HG02610 (cell line): ENCODE results near the gene RPS27A.
"Not testable (repeated sequence)": the region's sequence is repeated elsewhere in the genome, so short reads cannot be mapped to it uniquely, and the experiment has no call there.

ENCODE experiments used
- ATAC-seq: cut with Tn5 transposase; IDR thresholded peaks from one replicate; pipeline ENCODE4 v1.9.1; 2021; ENCODE audit warnings: mild to moderate bottlenecking, moderate library complexity; ENCODE audit not compliant: unreplicated experiment

Gene RPS27A

DNA sequence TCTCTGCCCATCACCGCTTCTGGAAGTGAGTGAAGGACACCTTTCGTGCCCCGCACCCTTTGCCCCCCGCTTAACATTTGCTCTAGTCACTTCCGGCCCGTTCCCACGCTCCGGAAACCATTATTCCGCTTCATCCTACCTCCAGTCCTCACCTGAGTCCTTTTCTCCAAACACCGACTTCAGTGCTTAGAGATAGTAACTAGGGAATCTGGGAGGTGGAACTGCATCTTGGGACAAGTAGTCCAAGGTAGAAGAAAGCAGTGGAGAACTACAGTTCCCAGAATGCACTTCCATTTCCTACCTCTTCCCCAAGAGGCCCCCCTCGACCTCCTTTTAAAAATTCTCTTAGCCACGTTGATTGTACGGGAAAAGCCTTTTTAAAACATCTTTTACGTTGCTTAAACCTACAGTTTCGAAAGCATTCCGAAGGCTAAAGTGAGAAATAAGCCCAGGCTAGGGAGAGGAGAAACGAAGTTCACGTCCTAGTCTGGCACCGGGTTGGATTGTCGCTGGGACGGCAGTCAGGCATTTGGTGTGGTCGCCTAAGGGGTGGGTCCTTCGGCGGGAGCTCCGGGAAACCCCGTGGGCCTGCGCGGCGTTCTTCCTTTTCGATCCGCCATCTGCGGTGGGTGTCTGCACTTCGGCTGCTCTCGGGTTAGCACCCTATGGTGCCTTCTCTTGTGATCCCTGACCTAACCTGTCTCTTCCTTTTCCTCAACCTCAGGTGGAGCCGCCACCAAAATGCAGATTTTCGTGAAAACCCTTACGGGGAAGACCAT is at the start of gene RPS27A, which contains the start of gene CLHC1:
TSS of gene RPS27A (plus strand) at position 605 of the 779 bp plus-strand sequence. CDS start at position 742, 137 bp downstream.
TSS of gene CLHC1 (minus strand) at position 210 of the 779 bp plus-strand sequence. CDS start 9,882 bp downstream, outside the sequence.
- ATAC-seq: peak; percentile 91

DNA sequence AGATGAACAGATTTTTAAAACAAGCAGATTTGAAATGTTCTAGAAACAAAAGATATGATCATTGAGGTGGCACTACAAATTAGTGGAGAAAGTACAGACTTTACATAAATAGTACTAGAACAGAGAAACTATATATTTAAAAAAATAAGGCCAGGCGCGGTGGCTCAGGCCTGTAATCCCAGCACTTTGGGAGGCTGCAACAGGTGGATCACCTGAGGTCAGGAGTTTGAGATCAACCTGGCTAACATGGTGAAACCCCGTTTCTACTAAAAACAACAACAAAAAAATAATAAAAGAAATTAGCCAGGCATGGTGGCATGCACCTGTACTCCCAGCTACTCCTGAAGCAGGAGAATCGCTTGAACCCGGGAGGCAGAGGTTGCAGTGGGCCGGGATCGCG is 45.7 kb upstream of the RPS27A start:
- ATAC-seq: not testable (repeated sequence)

DNA sequence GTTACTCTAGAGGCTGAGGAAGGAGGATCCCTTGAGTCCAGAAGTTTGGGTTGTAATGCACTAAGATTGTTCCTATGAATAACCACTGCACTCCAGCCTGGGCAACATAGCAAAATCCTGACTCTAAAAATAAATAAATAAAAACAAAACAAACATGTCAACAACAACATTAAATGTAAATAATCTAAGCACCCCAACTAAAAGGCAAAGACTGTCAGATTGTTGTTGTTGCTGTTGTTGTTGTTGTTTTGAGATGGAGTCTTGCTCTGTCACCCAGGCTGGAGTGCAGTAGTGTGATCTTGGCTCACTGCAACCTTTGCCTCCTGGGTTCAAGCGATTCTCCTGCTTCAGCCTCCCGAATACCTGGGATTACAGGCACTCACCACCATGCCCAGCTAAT is 40.6 kb upstream of the RPS27A start:
- ATAC-seq: not testable (repeated sequence)

DNA sequence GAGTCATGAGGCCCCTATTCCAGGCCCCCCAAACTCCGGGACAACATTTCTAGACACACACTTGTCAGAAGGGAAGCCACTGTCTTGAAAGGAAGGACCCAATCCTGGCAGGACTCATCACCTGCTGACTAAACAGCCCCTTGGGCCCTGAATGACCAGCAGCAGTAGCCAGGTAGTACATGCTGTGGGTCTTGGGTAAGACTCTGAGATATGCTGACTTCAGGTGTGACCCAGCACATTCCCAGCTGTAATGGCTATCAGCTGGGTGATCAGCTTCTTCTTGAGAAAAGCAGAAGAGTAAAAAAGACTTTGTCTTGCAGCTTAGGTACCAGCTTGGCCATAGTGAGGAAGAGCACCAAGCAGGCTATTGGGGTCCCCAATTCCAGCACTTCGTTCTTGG is 36.0 kb upstream of the RPS27A start:
- ATAC-seq: no peak

DNA sequence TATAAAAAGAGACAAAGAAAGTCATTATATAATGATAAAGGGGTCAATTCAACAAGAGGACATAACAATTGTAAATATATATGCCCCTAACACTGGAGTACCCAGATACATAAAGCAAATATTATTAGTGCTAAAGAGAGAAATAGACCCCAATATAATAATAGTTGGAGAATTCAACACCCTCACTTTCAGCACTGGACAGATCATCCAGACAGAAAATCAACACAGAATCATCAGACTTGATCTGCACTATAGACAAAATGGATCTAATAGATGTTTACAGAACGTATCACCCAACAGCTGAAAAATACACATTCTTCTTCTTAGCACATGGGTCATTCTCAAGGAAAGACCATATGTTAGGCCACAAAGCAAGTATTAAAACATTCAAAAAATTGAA is 32.1 kb upstream of the RPS27A start:
- ATAC-seq: no peak

DNA sequence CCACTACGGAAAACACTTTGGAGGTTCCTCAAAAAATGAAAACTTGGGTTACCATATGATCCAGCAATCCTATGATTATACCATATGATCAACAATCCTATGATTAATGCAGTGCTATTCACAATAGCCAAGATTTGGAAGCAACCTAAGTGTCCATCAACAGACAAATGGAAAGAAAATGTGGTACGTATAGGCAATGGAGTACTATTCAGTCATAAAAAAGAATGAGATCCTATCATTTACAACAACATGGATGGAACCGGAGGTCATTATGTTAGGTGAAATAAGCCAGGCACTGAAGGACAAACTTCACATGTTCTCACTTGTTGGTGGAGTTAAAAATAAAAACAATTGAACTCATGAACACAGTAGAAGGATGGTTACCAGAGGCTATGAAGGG is 28.0 kb upstream of the RPS27A start:
- no peak for ATAC-seq

DNA sequence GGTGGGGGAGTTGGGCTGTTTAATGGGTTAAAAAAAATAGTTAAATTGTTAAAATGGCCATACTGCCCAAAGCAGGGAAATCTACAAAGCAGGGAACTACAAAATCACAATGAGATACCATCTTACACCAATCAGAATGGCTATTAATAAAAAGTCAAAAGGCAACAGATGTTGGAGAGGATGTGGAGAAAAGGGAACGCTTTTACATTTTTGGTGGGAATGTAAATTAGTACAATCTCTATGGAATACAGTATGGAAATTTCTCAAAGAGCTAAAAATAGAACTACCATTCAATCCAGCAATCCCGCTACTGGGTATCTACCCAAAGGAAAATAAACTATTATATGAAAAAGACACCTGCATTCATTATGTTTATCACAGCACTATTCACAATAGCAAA is 27.5 kb upstream of the RPS27A start:
- ATAC-seq: no peak

DNA sequence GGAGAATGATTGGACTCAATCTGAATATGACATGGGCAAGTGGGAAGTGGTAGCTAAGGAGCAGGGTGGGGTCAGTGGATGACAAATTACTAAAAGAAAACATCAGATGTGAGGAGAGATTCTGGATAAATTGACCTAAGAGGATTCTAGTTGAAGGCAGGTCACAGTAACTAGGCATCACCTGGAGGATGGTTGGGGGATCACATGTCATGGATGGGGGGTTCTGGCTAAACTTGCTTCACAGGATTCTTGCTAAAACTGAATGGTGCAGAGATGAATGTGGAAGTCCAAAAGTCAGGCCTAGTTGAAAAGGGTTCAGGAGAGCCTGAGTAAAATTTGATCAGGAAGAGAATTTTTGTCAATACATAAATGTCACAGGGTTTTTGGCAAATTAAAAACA is 18.7 kb upstream of the RPS27A start:
- no peak for ATAC-seq

DNA sequence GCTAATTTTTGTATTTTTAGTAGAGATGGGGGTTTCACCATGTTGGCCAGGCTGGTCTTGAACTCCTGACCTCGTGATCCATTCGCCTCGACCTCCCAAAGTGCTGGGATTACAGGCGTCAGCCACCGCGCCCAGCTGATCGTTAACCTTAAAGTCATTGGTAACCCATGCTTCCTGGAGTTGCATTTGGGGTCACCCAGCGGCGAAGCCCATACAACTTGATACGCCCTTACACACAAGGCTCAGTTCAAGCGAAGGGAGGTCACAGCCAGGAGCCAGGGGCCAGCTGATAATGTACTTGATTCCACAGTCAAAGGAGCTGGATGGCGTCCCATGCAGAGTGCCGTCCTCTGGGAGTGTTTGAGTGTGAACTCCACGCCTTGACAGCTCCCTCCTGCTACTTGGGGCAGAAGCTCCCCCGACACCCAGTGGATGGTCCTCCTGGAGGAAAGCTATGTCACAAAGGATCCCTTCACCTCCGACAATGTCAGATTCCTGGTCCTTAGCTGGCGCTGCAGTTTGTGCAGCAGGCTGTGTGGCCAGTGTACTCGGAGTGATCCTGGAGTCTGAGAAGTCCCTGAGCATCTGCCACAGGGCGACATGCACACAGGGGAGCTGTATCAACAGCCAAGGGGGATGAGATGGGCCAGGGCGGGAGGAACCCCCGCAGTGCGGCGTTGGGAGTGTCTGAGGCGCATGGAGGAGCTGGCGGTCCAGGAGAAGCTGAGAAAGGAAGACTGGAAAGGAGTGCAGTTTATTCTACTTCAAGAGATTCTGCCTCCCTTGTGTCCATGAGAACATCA is 8.3 kb upstream of the RPS27A start:
- ATAC-seq: no peak

DNA sequence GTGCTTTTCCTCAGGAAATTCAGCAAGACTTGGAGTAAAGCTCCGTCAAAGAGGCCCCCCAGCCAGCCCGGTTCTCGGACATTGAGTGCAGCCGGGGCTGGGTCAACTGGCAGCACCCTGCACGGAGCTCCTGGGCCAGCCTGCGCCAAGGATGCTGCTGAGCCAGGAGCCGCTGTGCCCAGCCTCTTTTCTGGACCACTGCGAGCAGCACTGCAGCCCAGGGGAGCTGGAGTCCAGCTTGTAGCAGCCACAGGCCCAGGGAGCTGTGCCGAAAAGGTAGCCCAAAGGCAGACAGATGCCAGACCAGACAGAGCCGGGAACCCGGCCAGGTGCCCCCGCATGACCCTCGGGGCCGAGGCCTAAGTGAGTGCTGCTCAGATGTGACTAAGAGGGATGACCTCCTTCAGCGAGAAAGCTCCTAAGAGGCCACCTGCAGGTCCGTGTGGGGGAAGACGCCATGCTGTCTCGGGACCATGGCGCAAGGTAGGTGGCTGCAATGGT is 7.7 kb upstream of the RPS27A start:
- no peak for ATAC-seq

DNA sequence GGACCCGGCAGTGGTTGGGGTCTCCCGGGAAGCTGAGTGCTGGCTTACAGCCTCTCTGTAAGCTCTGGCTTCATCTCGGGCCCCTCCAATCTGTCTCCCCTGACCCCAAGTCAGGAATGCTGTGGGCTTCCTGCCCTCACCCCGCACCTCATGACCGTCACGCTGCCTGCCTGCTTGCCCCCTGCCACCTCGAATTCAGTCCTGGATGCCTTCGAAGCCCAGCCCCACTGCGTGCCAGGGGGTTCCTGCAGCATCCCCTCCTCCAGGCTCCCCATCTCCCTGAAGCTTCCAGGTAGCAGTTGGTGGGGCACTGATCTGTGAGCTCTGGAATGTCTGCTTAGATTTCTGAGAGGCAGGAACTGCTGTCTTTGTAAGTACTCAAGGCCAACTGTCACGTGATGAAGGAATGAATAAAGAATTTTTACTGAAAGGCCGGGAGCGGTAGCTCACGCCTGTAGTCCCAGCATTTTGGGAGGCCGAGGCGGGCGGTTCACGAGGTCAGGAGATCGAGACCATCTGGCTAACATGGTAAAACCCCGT is 6.9 kb upstream of the RPS27A start:
- ATAC-seq: no peak

DNA sequence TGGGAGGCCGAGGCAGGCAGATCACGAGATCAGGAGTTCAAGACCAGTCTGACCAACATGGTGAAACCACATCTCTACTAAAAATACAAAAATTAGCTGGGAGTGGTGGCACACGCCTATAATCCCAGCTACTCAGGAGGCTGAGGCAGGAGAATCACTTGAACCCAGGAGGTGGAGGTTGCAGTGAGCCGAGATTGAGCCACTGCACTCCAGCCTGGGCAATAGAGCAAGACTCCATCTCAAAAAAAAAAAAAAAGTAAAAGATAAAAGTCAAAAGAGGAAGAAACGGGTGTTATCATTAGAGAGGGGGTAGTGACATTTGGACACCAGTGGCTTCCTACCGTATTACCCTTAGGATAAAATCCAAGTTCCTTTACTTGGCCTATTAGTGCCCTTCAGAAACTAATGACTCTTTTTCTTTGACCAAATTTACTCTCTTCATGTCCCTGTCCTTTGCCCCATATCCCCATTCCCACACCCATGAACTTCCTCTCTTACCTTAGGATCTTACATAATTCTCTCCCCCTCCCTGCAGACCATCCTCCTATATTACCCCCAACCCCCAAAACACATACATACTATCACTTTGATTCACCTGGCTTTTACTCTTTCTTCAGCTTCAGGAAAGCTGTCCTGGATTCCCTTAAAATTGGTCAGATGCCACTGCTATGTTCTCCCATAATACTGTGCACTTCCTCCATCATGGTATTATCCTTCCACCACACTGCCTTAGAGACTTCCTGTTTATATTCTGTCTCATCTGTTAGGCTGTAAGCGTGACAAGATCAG is 4.9 kb upstream of the RPS27A start:
- not testable (repeated sequence) for ATAC-seq

DNA sequence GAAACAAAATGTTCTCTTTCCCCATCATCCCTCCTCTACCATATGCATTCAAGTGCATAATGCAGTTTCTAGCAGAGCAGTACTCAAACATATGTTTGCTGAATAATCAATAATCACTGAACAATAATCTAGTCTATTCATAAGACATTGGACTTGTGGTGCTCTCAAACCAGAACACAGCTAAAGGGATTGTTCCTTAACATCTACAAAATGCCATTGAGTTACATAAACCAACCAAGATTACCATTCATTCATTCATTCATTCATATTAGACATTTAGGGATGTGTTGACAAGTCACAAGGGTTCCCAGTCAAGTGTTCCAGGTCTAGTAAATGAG is 4.3 kb upstream of the RPS27A start:
- ATAC-seq: no peak

DNA sequence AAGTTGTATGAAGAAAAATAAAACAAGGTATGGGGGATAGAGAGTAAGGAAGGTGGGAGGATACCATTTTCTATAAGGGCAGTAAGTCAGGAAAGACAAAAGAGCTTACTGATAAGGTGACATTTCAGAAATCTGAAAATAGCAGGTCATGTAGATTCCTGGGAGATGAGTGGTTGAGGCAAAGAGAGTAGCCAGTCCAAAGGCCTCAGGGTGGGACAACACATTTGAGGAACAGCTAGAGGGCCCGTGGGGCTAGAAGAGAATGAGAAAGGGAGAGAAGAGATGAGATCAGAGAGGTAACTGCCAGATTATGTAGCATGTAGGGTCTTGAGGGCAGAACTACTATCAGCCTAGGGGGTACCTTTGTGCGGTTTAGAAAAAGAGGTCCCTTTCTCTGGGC is 3.3 kb upstream of the RPS27A start:
- no peak for ATAC-seq

DNA sequence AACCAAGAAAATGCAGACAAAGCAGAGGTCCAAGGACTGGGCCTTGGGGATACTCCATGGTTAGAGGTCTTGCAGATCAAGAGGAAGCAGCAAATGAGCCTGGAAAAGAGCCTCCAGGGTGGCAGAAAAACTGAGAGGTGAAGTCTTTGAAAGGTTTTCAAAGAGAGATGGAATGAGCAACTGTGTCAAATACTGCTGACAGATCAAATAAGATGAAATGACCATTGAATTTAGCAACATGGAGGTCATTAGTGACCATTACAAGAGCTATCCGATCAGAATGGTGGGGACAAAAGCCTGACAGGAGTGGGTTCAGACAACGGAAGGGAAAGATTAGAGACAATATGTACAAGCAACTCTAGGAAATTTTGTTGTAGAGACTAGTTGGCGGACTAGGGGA is 1.9 kb upstream of the RPS27A start:
- ATAC-seq: no peak

DNA sequence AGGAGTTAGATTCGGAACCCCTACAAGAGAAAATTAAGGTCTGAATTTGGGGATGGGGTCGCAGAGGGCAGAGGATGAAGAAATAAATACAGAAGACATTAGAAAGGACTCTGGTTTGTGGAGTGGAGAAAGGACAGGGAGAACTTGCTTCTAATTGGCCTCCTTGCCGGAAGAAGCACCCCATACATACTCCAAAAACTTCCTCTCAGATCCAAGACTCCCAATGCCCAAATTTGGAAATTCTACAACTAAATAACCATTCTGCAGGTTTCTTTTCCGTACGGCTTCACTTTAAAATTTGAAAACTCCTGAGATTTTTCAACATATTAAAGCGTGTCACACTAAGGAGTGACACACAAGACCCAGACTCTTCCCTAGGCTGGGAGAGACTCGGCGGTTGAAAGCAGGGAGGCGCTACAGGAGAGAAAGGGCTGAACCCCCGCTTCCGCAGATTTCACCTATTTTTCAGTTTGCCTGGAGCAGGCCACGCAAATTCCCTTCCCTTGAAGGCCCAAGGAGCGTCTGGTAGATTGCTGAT is 873 bp upstream of the RPS27A start:
- ATAC-seq: no peak

DNA sequence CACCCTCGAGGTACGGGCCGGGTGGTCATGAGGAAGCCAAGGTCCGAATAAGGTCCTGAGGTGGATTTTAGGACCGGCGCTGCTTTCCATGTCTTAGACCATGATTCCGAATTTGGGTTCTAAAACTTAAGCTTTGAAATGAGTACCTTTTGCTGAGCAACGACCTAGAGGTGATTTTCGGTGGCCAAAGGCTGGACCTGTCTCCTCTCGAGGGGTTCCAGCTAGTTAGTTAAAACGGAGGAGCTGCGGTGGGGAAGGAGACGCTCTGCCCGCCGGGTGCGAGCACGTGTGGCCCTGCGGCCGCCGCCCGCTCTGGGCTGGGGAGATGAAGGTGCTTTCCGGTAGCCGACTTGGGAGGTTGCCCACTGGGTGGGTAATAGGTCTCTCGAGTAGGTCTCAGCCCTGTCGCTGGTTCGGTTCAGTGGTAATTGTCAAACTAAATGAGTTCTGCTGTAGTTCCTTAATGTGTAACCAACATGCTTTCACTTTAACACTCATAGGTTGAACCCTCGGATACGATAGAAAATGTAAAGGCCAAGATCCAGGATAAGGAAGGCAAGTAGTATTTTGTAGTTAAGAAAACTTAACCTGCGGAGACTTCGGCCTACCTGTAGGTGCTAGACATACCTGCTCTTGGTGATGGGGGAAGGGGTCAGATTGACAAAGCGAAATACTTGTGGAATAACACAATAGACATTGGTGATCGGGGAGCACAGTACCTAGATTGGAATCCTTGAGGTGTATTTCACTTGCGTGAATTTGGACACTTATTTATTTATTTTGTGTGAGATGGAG is 572 bp downstream of the RPS27A start:
- ATAC-seq: no peak

DNA sequence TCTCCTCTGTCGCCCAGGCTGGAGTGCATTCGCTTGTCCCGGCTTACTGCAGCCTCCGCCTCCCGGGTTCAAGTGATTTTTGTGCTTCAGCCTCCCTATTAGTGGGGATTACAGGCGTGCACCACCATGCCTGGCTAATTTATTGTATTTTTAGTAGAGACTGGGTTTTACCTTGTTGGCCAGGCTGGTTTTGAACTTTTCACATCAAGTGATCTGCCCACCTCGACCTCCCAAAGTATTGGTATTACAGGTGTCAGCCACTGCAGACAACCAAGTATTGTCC is 1.1 kb downstream of the RPS27A start:
- no peak for ATAC-seq

DNA sequence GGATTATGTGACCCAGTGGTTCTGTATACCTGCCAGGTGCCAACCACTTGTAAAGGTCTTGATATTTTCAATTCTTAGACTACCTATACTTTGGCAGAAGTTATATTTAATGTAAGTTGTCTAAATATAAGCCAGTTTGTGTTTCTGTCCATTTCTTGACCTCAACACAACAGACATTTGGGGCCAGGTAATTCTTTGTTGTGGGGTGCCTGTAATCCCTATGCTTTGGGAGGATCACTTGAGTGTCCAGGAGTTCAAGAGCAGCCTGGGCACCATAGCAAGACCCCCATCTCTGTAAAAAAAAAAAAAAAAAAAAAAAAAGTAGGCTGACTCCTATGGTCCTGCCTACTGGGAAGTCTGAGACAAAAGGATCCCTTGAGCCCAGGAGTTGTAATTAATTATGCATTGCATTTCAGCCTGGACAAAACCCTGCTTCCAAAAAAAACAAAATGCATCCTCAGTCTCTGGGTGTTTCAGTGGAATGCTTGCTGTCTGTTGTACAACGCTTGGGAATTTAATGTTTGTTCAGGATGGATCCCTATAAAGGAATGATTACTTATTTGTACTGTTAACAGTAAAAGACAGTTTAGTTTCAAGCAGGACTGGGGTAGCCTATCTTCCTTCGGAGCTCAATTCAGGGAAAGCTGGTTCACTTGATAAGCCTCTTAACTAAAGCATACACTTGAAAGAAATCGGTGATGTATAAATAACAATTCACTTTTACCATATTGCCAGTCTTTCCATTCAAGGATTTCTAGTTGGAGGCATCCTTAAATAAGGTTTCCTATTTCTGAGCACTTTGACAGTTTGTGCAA is 3.4 kb downstream of the RPS27A start:
- ATAC-seq: no peak
